Naive thymus-derived CD8-positive, alpha-beta T cell (primary cell): ENCODE results near the gene FURIN. TPM values are rescaled to one million over a fixed set of nuclear protein-coding genes. Genes with fewer than 3 reads are reported as not detected.
"Not testable (repeated sequence)": the region's sequence is repeated elsewhere in the genome, so short reads cannot be mapped to it uniquely, and the experiment has no call there.

Experiments
- ATAC-seq, 2 donors: fragments of 150-1000 bp; cut with Tn5 transposase in 1 of 2; sonication (Bioruptor Pico), chemical (Tn5 transposase) in 1 of 2; 1 replicate in 1 of 2; 2 replicates in 1 of 2; pipeline ENCODE4 v1.10.0; 2021; ENCODE audit warnings: mild to moderate bottlenecking in 2 of 2, moderate library complexity in 2 of 2
- POLR2A ChIA-PET: fragments of 350-600 bp; sonication (Branson Sonifier 250); formaldehyde crosslinking; loops from one replicate; lab custom pipeline; 2021; ENCODE audit warnings: antibody characterized with exemption; lab: Charles Lee
- DNase-seq, 10 donors: peaks; one replicate each; pipeline versions ENCODE4 v3.0.0 to v3.0.0-alpha.2; 2020 to 2022
- H3K27ac Mint-ChIP-seq, 10 donors: one replicate each; pipeline ENCODE4 v1.8.0; 2020 to 2022; ENCODE audit warnings: mild to moderate bottlenecking in 10 of 10, mixed read lengths in 10 of 10, moderate library complexity in 4 of 10, inconsistent platforms in 1 of 10
- H3K27me3 Mint-ChIP-seq, 5 donors: one replicate each; pipeline ENCODE4 v1.8.0; 2021 to 2022; ENCODE audit warnings: mixed read lengths in 5 of 5
- H3K36me3 Mint-ChIP-seq, 3 donors: one replicate each; pipeline ENCODE4 v1.8.0; 2020 to 2022; ENCODE audit warnings: mixed read lengths in 3 of 3, mild to moderate bottlenecking in 2 of 3, inconsistent platforms in 1 of 3
- H3K4me1 Mint-ChIP-seq, 4 donors: one replicate each; pipeline ENCODE4 v1.8.0; 2021 to 2022; ENCODE audit warnings: mixed read lengths in 4 of 4
- H3K4me3 Mint-ChIP-seq, 10 donors: one replicate each; pipeline ENCODE4 v1.8.0; 2020 to 2022; ENCODE audit warnings: mild to moderate bottlenecking in 10 of 10, mixed read lengths in 10 of 10, moderate library complexity in 6 of 10, inconsistent platforms in 1 of 10
- H3K9me3 Mint-ChIP-seq, 9 donors: one replicate each; pipeline ENCODE4 v1.8.0; 2020 to 2022; ENCODE audit warnings: mixed read lengths in 9 of 9, mild to moderate bottlenecking in 3 of 9, inconsistent platforms in 1 of 9, moderate library complexity in 1 of 9
- polyA plus RNA-seq, 3 donors: library from polyadenylated mRNA; unstranded; fragments of 300-500 nt; fragmentation: Illumina TruSeq; gene quantifications; one replicate each; pipeline ENCODE4 v1.2.3, GENCODE V29; 2021
- total RNA-seq, 8 experiments: library from RNA in 2 of 8; stranded (reverse) in 2 of 8; gene quantifications; one replicate each; pipeline ENCODE4 v1.2.3 and lab custom pipeline; 2021 to 2026

The FURIN gene
- total RNA-seq: 10 to 100 TPM; 40.8 to 45.1 TPM
- 10 to 100 TPM in 1 of 3 donors, 1 to 10 TPM in 2; 2.7 to 10.5 (median 4.8) TPM for polyA plus RNA-seq
- 50.7 to 158 (median 92.4) reads per million in 6 experiments for total RNA-seq (lab: John Stamatoyannopoulos, UW)

GRCh38 chr15:90868261-90868689 is at the start of gene FURIN:
FURIN (plus strand) TSS chr15:90868588; CDS start chr15:90875741, 7,153 bp downstream.
- DNase-seq: no peak
- H3K27ac Mint-ChIP-seq: peak within 1 kb of the TSS; percentile 74 to 97 (median 87)
- no peak for ATAC-seq
- POLR2A ChIA-PET: no interaction called here
- H3K4me1 Mint-ChIP-seq: peaks cover 18 to 49% (median 33%) of the 10 kb centered on the region in 4 donors
- no peaks in the 10 kb centered on the region for H3K27me3 Mint-ChIP-seq
- H3K4me3 Mint-ChIP-seq: peak within 1 kb of the TSS in 7 of 10 donors; percentile 7 to 95 (median 73)
- H3K9me3 Mint-ChIP-seq: no peaks in the 10 kb centered on the region
- no peaks in the 10 kb centered on the region for H3K36me3 Mint-ChIP-seq

- Mint-ChIP-seq H3K27me3 (no peaks in the 10 kb centered on the region), H3K4me1 (peaks cover 12 to 51% (median 29%) of the 10 kb centered on the region in 4 donors), H3K4me3 (no peak overlapping the region), H3K27ac (peak overlapping the region in 1 of 10 donors; percentile 13), H3K9me3 (no peaks in the 10 kb centered on the region), H3K36me3 (no peaks in the 10 kb centered on the region)
- DNase-seq: no peak
- no peak for ATAC-seq
- POLR2A ChIA-PET: interaction anchor here (0.6 to 1.2 kb wide), 2 partner anchors 11 to 107 kb away, joined by 3 to 4 read pairs; no protein-coding TSS in a partner anchor
These were observed 49.0 kb upstream of the FURIN start for GRCh38 chr15:90819390-90819789.

GRCh38 chr15:90819850-90820249 is 48.5 kb upstream of the FURIN start:
- no peaks in the 10 kb centered on the region for H3K9me3 Mint-ChIP-seq
- H3K4me1 Mint-ChIP-seq: peaks cover 12 to 47% (median 29%) of the 10 kb centered on the region in 4 donors
- H3K36me3 Mint-ChIP-seq: no peaks in the 10 kb centered on the region
- H3K4me3 Mint-ChIP-seq: no peak overlapping the region
- DNase-seq (no peak), ATAC-seq (no peak)
- POLR2A ChIA-PET: interaction anchor here (0.6 kb wide), 1 partner anchor 108 kb away, joined by 4 read pairs; no protein-coding TSS in a partner anchor
- H3K27me3 Mint-ChIP-seq: no peaks in the 10 kb centered on the region
- peak overlapping the region in 1 of 10 donors; percentile 13 for H3K27ac Mint-ChIP-seq

DNA sequence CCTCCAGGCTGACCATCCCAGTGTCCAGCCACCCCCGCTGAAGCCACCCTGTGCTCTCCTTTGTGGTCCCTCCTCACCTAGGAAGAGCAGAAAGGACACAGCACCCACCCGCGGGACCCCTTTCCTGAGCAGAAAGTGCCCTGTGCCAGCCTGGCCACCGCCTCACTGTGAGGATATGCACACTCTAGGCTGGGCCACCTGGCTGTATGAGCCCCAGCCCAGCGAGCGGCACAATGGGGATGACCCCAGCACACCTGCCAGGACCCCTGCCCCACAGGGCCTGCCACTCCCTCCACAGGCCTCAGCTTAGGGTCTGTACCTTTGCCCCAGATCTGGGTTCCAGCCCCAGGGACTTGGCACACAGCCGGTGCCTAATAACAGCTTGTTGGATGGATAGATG is 47.9 kb upstream of the FURIN start:
- H3K27me3 Mint-ChIP-seq: no peaks in the 10 kb centered on the region
- peaks cover 12 to 40% (median 28%) of the 10 kb centered on the region in 4 donors for H3K4me1 Mint-ChIP-seq
- ATAC-seq (no peak), DNase-seq (no peak)
- no peak overlapping the region for H3K27ac Mint-ChIP-seq
- H3K4me3 Mint-ChIP-seq: no peak overlapping the region
- no peaks in the 10 kb centered on the region for H3K36me3 Mint-ChIP-seq
- POLR2A ChIA-PET: no interaction called here
- H3K9me3 Mint-ChIP-seq: no peaks in the 10 kb centered on the region

GRCh38 chr15:90822204-90822955 is 46.0 kb upstream of the FURIN start:
- DNase-seq: no peak
- Mint-ChIP-seq H3K27me3 (no peaks in the 10 kb centered on the region), H3K9me3 (no peaks in the 10 kb centered on the region), H3K27ac (peak overlapping the region in 3 of 10 donors; percentile 41 to 70 (median 62)), H3K4me1 (peaks cover 12 to 24% (median 15%) of the 10 kb centered on the region in 4 donors), H3K4me3 (no peak overlapping the region), H3K36me3 (no peaks in the 10 kb centered on the region)
- ATAC-seq: no peak
- POLR2A ChIA-PET: no interaction called here

- H3K36me3 Mint-ChIP-seq: no peaks in the 10 kb centered on the region
- no peak overlapping the region for H3K4me3 Mint-ChIP-seq
- no peaks in the 10 kb centered on the region for H3K9me3 Mint-ChIP-seq
- peaks cover 5 to 16% (median 6%) of the 10 kb centered on the region in 4 donors for H3K4me1 Mint-ChIP-seq
- POLR2A ChIA-PET: no interaction called here
- no peaks in the 10 kb centered on the region for H3K27me3 Mint-ChIP-seq
- no peak for ATAC-seq
- DNase-seq: no peak
- H3K27ac Mint-ChIP-seq: no peak overlapping the region
These were observed 44.9 kb upstream of the FURIN start for GRCh38 chr15:90823455-90823974.

DNA sequence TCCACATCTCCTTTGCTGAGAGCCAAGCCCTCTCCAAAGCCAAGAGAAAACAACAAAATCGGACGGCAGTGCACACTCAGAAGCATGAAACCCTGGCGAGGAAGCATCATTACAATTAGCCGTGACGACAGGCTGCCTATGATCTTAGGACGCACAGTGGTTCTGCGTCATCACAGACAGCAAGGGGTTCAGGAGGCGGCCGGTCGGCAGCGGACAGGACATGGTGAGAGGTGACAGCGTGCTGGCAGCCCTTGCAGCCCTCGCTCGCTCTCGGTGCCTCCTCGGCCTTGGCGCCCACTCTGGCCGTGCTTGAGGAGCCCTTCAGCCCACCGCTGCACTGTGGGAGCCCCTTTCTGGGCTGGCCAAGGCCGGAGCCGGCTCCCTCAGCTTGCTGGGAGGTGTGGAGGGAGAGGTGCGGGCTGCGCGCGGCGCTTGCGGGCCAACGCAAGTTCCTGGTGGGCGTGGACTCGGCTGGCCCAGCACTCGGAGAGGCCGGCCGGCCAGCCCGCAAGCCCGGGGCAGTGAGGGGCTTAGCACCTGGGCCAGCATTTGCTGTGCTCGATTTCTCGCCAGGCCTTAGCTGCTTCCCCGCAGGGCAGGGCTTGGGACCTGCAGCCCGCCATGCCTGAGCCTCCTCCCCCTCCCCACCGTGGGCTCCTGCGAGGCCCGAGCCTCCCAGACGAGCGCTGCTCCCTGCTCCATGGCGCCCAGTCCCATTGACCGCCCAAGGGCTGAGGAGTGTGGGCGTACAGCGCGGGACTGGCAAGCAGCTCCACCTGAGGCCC is 43.1 kb upstream of the FURIN start:
- peak overlapping the region in 2 of 10 donors; percentile 32 to 86 for H3K27ac Mint-ChIP-seq
- H3K4me1 Mint-ChIP-seq: peaks cover 12 to 16% (median 12%) of the 10 kb centered on the region in 4 donors
- H3K27me3 Mint-ChIP-seq, H3K9me3 Mint-ChIP-seq, H3K4me3 Mint-ChIP-seq, DNase-seq, H3K36me3 Mint-ChIP-seq, ATAC-seq: not testable (repeated sequence)
- POLR2A ChIA-PET: interaction anchor here (1.0 kb wide), 1 partner anchor 18 kb away, joined by 3 read pairs; no protein-coding TSS in a partner anchor

DNA sequence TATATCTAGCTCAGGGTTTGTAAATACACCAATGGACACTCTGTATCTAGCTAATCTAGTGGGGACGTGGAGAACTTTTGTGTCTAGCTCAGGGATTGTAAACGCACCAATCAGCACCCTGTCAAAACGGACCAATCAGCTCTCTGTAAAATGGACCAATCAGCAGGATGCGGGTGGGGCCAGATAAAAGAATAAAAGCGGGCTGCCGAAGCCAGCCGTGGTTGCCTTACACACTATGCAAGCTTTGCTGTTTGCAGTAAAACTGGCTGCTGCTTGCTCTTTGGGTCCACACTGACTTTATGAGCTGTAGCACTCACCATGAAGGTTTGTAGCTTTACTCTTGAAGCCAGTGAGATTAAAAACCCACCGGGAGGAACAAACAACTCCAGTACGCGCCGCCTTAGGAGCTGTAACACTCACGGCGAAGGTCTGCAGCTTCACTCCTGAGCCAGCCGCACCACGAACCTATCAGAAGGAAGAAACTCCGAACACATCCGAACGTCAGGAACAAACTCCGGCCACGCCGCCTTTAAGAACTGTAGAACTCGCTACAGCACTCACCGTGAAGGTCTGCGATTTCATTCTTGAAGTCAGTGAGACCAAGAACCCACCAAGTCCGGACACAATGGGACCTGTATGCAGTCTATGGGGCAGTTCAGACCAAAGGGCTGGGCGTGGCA is 42.0 kb upstream of the FURIN start:
- DNase-seq, H3K36me3 Mint-ChIP-seq, H3K27me3 Mint-ChIP-seq, ATAC-seq, H3K4me3 Mint-ChIP-seq, H3K9me3 Mint-ChIP-seq: not testable (repeated sequence)
- Mint-ChIP-seq H3K27ac (peak overlapping the region in 3 of 10 donors; percentile 32 to 77 (median 61)), H3K4me1 (peaks cover 15 to 23% (median 20%) of the 10 kb centered on the region in 4 donors)
- POLR2A ChIA-PET: interaction anchor here (1.6 to 2.2 kb wide), 2 partner anchors 9 to 12 kb away, joined by 3 to 7 read pairs; no protein-coding TSS in a partner anchor

DNA sequence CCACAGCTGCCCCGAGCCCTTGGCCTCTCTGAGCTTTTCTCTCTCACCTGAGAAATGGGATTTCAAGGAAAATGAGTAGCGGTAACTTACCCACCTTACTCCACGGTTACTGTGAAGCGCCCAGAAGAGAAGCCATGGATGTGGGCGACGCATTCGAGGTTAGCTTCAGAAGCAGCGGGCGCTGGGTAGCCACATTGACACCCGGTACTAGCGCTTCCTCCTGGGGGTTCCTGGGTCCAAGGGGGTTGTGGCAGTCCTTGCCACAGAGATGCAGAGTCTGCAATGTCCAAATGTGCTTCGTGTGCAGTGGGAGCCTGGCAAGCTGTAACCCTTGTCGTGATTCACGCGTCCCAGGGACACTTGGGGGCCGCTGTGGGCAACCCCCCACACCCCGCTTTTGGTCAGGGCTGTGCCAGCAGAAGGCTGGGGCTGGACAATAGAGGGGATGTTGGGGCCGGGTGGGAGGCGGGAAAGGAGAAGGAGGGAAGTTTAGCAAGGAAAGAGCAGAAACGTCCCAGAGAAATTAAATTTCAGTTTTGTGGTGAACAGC is 41.4 kb upstream of the FURIN start:
- POLR2A ChIA-PET: interaction anchor here (0.5 to 2.2 kb wide), 3 partner anchors 10 to 300 kb away, joined by 3 to 7 read pairs (median 5); no protein-coding TSS in a partner anchor
- no peak for ATAC-seq
- H3K27ac Mint-ChIP-seq: peak overlapping the region in 2 of 10 donors; percentile 32 to 62
- no peak overlapping the region for H3K4me3 Mint-ChIP-seq
- DNase-seq: no peak
- peaks cover 15 to 23% (median 20%) of the 10 kb centered on the region in 4 donors for H3K4me1 Mint-ChIP-seq
- no peaks in the 10 kb centered on the region for H3K36me3 Mint-ChIP-seq
- H3K27me3 Mint-ChIP-seq: no peaks in the 10 kb centered on the region
- H3K9me3 Mint-ChIP-seq: no peaks in the 10 kb centered on the region

DNA sequence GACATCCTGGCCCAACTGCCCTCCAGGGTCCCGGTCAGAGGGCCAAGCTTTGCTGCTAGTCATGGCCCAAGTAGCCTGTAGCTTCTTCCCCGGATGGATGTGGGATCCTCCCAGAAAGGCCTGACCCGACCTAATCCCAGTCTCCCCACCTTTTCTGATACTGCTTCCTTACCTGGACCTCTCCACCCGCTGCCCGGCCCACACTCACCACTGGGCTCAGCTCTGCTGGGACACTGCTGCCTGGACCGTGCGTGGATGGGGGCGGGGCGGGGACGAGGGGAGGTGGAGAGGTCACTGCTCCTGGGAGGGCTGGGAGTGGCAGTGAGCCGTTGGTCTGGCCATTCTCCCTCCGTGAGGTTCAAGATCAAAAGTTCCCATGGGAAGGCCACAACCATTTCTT is 40.3 kb upstream of the FURIN start:
- H3K36me3 Mint-ChIP-seq: no peaks in the 10 kb centered on the region
- no peak for ATAC-seq
- no peaks in the 10 kb centered on the region for H3K27me3 Mint-ChIP-seq
- no peak overlapping the region for H3K27ac Mint-ChIP-seq
- DNase-seq: no peak
- no peak overlapping the region for H3K4me3 Mint-ChIP-seq
- POLR2A ChIA-PET: interaction anchor here (2.2 kb wide), 1 partner anchor 11 kb away, joined by 7 read pairs; no protein-coding TSS in a partner anchor
- peaks cover 15 to 23% (median 20%) of the 10 kb centered on the region in 4 donors for H3K4me1 Mint-ChIP-seq
- H3K9me3 Mint-ChIP-seq: no peaks in the 10 kb centered on the region

DNA sequence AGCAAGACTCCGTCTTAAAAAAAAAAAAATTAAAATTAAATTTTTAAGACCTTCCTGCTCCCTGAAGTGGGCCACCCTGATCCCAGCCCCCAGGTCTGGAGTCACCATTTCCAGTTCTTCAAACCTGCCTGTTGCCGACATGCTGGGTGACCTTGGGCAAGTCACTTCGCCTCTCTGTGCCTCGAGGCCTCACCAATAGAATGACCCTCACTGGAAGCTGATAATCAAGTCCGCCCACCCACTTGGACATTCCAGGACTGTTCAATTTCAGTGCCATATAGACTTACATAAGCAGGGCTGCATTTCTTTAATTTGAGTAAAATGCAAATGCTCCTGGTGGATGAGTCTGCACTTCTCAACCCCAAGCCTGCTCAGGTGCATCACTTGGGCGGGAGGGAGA is 39.3 kb upstream of the FURIN start:
- peak overlapping the region in 4 of 10 donors; percentile 78 to 97 (median 82) for H3K27ac Mint-ChIP-seq
- peak overlapping the region in 3 of 10 donors; percentile 68 to 87 (median 78) for H3K4me3 Mint-ChIP-seq
- no peak for DNase-seq
- H3K27me3 Mint-ChIP-seq: no peaks in the 10 kb centered on the region
- H3K36me3 Mint-ChIP-seq: no peaks in the 10 kb centered on the region
- POLR2A ChIA-PET: no interaction called here
- no peaks in the 10 kb centered on the region for H3K9me3 Mint-ChIP-seq
- ATAC-seq: no peak
- H3K4me1 Mint-ChIP-seq: peaks cover 15 to 23% (median 20%) of the 10 kb centered on the region in 4 donors
